ENCODE measurements around the gene JAML. TPM values are rescaled to one million over a fixed set of nuclear protein-coding genes. Genes with fewer than 3 reads are reported as not detected.

The JAML gene, protein sequence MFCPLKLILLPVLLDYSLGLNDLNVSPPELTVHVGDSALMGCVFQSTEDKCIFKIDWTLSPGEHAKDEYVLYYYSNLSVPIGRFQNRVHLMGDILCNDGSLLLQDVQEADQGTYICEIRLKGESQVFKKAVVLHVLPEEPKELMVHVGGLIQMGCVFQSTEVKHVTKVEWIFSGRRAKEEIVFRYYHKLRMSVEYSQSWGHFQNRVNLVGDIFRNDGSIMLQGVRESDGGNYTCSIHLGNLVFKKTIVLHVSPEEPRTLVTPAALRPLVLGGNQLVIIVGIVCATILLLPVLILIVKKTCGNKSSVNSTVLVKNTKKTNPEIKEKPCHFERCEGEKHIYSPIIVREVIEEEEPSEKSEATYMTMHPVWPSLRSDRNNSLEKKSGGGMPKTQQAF
- total RNA-seq (100 to 1,000 TPM; 363 to 387 TPM), polyA plus RNA-seq (210 TPM)

- POLR2A ChIA-PET, result interaction anchor here (0.5 to 4.1 kb wide), 12 partner anchors 11 to 211 kb away, joined by 3 to 27 read pairs (median 4); partner anchors contain the start of genes CD3D, KMT2A, MPZL3 and UBE4A
- peaks cover 0 to 77% (median 43%) of the 10 kb centered on the region in 3 donors for H3K4me1 Mint-ChIP-seq
- no peaks in the 10 kb centered on the region for H3K9me3 Mint-ChIP-seq
Observed at GRCh38 chr11:118224511-118225188, at the start of gene JAML. JAML (minus strand) TSS chr11:118225011; CDS start chr11:118214866, 10,145 bp downstream.

DNA sequence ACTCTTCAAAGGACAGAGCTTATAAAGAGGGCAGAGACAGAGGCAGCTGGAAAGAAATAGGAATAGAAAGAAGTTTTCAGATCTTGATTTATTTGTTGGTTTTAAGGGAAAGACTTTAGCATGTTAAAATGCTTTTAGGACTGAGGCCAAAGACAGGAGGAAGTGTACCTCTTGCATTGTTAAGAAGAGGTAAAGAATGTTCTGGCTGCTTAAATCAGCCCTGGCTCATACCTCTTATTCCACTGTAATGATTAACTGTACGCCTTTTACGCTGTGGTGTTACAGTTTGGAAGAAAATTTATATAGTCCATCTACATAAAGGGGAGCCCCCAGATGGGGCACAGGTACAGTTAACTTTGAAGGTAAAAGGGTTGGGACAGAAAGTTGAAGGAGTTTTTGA, 49.4 kb upstream of the JAML start:
- no peaks in the 10 kb centered on the region for H3K4me1 ChIP-seq (ENCODE audit: insufficient read depth, low read length)
- H3K4me3 ChIP-seq (ENCODE audit: low read length), result no peak overlapping the region
- no peak overlapping the region for H3K27ac ChIP-seq (ENCODE audit: low read depth, low read length)
- CTCF ChIA-PET, result no interaction called here
- POLR2A ChIA-PET, result no interaction called here
- no peak for DNase-seq
- no peaks in the 10 kb centered on the region for H3K27me3 ChIP-seq (ENCODE audit: insufficient read depth, low read length, poor library complexity, severe bottlenecking)
- H3K9me3 ChIP-seq (ENCODE audit: low read length), result no peaks in the 10 kb centered on the region
- H3K36me3 ChIP-seq (ENCODE audit: insufficient read depth, low read length), result no peaks in the 10 kb centered on the region
- H3K9me3 Mint-ChIP-seq, result no peaks in the 10 kb centered on the region
- H3K4me1 Mint-ChIP-seq, result peaks cover 3 to 11% (median 6%) of the 10 kb centered on the region in 3 donors
- peaks cover 0 to 3% of the 10 kb centered on the region in 2 donors for H3K27me3 Mint-ChIP-seq
- H3K36me3 Mint-ChIP-seq, result peaks cover 0 to 1% (median 0%) of the 10 kb centered on the region in 3 donors
- no peak overlapping the region for H3K4me3 Mint-ChIP-seq
- no peak overlapping the region for H3K27ac Mint-ChIP-seq

More at GRCh38 chr11:118224511-118225188, at the start of gene JAML:
- Histone ChIP-seq H3K9me3 (ENCODE audit: low read length) (no peaks in the 10 kb centered on the region), H3K4me3 (ENCODE audit: low read length) (peak within 1 kb of the TSS; percentile 76), H3K27me3 (ENCODE audit: insufficient read depth, low read length, poor library complexity, severe bottlenecking) (no peaks in the 10 kb centered on the region), H3K36me3 (ENCODE audit: insufficient read depth, low read length) (no peaks in the 10 kb centered on the region), H3K27ac (ENCODE audit: low read depth, low read length) (peak within 1 kb of the TSS; percentile 61), H3K4me1 (ENCODE audit: insufficient read depth, low read length) (peaks cover 86% of the 10 kb centered on the region)
- CTCF ChIA-PET, result interaction anchor here (0.7 to 5.4 kb wide), 13 partner anchors 9 to 129 kb away, joined by 3 to 19 read pairs (median 4); partner anchors contain the start of gene CD3D
- peak; percentile 31 to 84 (median 75) for DNase-seq
- Mint-ChIP-seq H3K27ac (peak within 1 kb of the TSS in 7 of 8 donors; percentile 76 to 96 (median 95)), H3K36me3 (peaks cover 4 to 64% (median 5%) of the 10 kb centered on the region in 3 donors), H3K27me3 (no peaks in the 10 kb centered on the region), H3K4me3 (peak within 1 kb of the TSS; percentile 84 to 94 (median 90))

GRCh38 chr11:118272001-118272400, 47.2 kb upstream of the JAML start:
- ChIA-PET POLR2A (no interaction called here), CTCF (no interaction called here)
- no peak overlapping the region for H3K27ac Mint-ChIP-seq
- H3K9me3 Mint-ChIP-seq, result no peaks in the 10 kb centered on the region
- H3K27me3 ChIP-seq (ENCODE audit: insufficient read depth, low read length, poor library complexity, severe bottlenecking), result no peaks in the 10 kb centered on the region
- H3K27me3 Mint-ChIP-seq, result peaks cover 0 to 3% of the 10 kb centered on the region in 2 donors
- no peak overlapping the region for H3K4me3 Mint-ChIP-seq
- no peak overlapping the region for H3K4me3 ChIP-seq (ENCODE audit: low read length)
- H3K4me1 ChIP-seq (ENCODE audit: insufficient read depth, low read length), result no peaks in the 10 kb centered on the region
- no peak for DNase-seq
- H3K36me3 Mint-ChIP-seq, result peaks cover 0 to 1% (median 0%) of the 10 kb centered on the region in 3 donors
- no peak overlapping the region for H3K27ac ChIP-seq (ENCODE audit: low read depth, low read length)
- no peaks in the 10 kb centered on the region for H3K36me3 ChIP-seq (ENCODE audit: insufficient read depth, low read length)
- H3K9me3 ChIP-seq (ENCODE audit: low read length), result no peaks in the 10 kb centered on the region
- H3K4me1 Mint-ChIP-seq, result peaks cover 0 to 4% (median 3%) of the 10 kb centered on the region in 3 donors

DNA sequence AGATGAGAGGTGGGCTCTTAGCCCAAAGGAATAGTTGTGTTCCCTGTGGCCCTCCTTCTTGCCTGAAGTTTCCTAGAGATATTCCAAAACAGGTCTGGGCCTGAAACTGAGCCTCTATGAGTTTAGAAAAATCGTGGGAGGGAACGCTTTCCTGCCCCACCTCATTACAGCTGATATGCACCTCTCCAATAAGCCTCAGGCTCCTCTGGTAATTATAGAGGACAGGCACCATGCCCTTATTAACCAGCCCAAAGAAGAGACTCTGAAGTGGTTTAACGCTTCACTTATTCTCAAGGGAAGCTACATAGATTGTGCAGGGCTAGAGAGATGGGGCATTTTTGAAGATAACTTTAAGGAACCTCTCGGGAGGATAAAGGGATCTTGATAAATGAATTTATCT, 42.7 kb upstream of the JAML start:
- H3K4me1 Mint-ChIP-seq, result peaks cover 10 to 21% (median 15%) of the 10 kb centered on the region in 3 donors
- no peak for DNase-seq
- Histone ChIP-seq H3K9me3 (ENCODE audit: low read length) (no peaks in the 10 kb centered on the region), H3K36me3 (ENCODE audit: insufficient read depth, low read length) (no peaks in the 10 kb centered on the region), H3K27me3 (ENCODE audit: insufficient read depth, low read length, poor library complexity, severe bottlenecking) (no peaks in the 10 kb centered on the region), H3K4me1 (ENCODE audit: insufficient read depth, low read length) (peaks cover 8% of the 10 kb centered on the region), H3K27ac (ENCODE audit: low read depth, low read length) (no peak overlapping the region), H3K4me3 (ENCODE audit: low read length) (no peak overlapping the region)
- H3K4me3 Mint-ChIP-seq, result no peak overlapping the region
- peaks cover 6 to 11% of the 10 kb centered on the region in 2 donors for H3K27me3 Mint-ChIP-seq
- no peaks in the 10 kb centered on the region for H3K36me3 Mint-ChIP-seq
- H3K27ac Mint-ChIP-seq, result no peak overlapping the region
- ChIA-PET POLR2A (interaction anchor here (1.0 kb wide), 1 partner anchor 69 kb away, joined by 3 read pairs; no protein-coding TSS in a partner anchor), CTCF (interaction anchor here (1.1 to 1.2 kb wide), 2 partner anchors 28 to 69 kb away, joined by 3 to 5 read pairs; no protein-coding TSS in a partner anchor)
- no peaks in the 10 kb centered on the region for H3K9me3 Mint-ChIP-seq

DNA sequence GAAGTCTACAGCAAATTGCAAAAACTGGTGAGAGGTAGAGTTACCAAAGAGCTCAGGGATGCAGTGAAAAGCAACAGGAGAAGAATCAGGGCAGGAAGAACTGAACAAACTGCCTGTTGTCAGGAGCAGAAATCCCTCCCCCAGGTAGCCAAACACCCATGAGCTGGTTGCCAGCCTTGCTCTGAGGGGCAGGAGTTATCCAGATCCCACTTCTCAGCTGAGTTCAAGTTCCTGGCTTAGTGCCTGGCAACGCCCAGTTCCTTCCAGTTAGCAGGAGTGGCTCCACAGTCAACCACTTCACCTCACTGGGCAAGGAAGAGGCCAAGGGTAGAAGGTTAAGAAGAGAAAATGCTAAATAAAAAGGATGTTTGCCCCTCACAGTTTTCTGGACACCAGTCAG, 41.1 kb upstream of the JAML start:
- no peak for DNase-seq
- H3K36me3 ChIP-seq (ENCODE audit: insufficient read depth, low read length), result no peaks in the 10 kb centered on the region
- H3K9me3 ChIP-seq (ENCODE audit: low read length), result no peaks in the 10 kb centered on the region
- no peaks in the 10 kb centered on the region for H3K27me3 ChIP-seq (ENCODE audit: insufficient read depth, low read length, poor library complexity, severe bottlenecking)
- Mint-ChIP-seq H3K27ac (peak overlapping the region in 4 of 8 donors; percentile 43 to 77 (median 52)), H3K27me3 (peaks cover 6 to 17% of the 10 kb centered on the region in 2 donors), H3K4me1 (peaks cover 11 to 24% (median 16%) of the 10 kb centered on the region in 3 donors), H3K36me3 (no peaks in the 10 kb centered on the region), H3K4me3 (no peak overlapping the region), H3K9me3 (no peaks in the 10 kb centered on the region)
- no peak overlapping the region for H3K27ac ChIP-seq (ENCODE audit: low read depth, low read length)
- ChIA-PET CTCF (interaction anchor here (0.8 to 1.8 kb wide), 4 partner anchors 17 to 68 kb away, joined by 3 to 5 read pairs (median 4); no protein-coding TSS in a partner anchor), POLR2A (interaction anchor here (1.1 kb wide), 1 partner anchor 14 kb away, joined by 5 read pairs; the partner anchor contains the start of gene MPZL3)
- no peak overlapping the region for H3K4me3 ChIP-seq (ENCODE audit: low read length)
- peaks cover 8% of the 10 kb centered on the region for H3K4me1 ChIP-seq (ENCODE audit: insufficient read depth, low read length)

DNA sequence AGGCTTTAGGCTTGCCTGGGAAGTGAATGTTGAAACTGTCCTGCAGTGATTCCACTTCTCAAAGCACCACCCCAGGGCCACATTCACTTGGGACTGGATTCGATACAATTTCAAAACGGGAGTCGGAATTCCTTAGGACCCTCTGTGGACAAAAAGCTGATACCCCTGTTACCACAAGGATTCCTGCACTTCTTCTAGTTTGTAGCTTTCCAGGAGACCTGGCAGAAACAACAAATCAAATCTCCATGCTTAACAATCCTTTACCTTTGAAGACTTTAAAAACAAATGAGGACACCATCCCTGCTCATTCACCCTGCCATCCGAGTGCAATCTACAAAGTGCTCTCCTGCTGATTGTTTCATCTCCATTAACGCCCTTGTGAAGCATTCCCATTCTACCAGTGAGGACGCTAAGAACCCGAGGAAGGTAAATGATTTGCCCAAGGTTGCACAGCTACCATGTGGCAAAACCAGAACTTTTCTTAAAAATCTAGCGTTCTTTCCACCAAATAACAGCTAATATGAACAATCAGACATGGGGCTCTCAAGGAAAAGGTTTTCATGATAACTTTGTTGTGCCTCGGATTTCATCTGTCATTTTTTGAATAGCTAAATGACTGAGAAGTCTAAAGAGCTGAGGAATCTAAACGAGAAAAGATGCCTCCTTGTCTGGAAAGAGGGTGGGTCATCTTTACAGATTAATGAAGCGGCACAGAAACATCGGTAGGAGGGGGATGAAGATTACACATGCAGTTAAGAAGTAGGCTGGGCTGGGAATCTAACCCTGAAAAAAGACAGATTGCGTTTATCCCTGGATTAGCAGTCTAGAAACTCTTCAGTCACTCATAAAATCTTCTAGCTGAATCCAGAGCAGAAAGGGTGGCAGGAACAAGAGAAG, 40.0 kb upstream of the JAML start:
- Histone ChIP-seq H3K36me3 (ENCODE audit: insufficient read depth, low read length) (no peaks in the 10 kb centered on the region), H3K4me3 (ENCODE audit: low read length) (peak overlapping the region; percentile 8), H3K27me3 (ENCODE audit: insufficient read depth, low read length, poor library complexity, severe bottlenecking) (no peaks in the 10 kb centered on the region), H3K9me3 (ENCODE audit: low read length) (no peaks in the 10 kb centered on the region), H3K27ac (ENCODE audit: low read depth, low read length) (no peak overlapping the region), H3K4me1 (ENCODE audit: insufficient read depth, low read length) (peaks cover 8% of the 10 kb centered on the region)
- DNase-seq, result no peak
- CTCF ChIA-PET, result interaction anchor here (0.8 to 1.8 kb wide), 5 partner anchors 18 to 66 kb away, joined by 3 to 11 read pairs (median 5); no protein-coding TSS in a partner anchor
- Mint-ChIP-seq H3K27me3 (peaks cover 6 to 17% of the 10 kb centered on the region in 2 donors), H3K9me3 (no peaks in the 10 kb centered on the region), H3K36me3 (no peaks in the 10 kb centered on the region), H3K4me3 (peak overlapping the region in 6 of 7 donors; percentile 33 to 77 (median 70)), H3K4me1 (peaks cover 23 to 35% (median 28%) of the 10 kb centered on the region in 3 donors), H3K27ac (peak overlapping the region in 5 of 8 donors; percentile 3 to 85 (median 53))
- POLR2A ChIA-PET, result interaction anchor here (1.1 kb wide), 1 partner anchor 13 kb away, joined by 5 read pairs; the partner anchor contains the start of gene MPZL3

All from CD8-positive, alpha-beta memory T cell (primary cell).